ENCODE data around the gene UGGT2. TPM values are rescaled to one million over a fixed set of nuclear protein-coding genes. Genes with fewer than 3 reads are reported as not detected.

Gene UGGT2
- total RNA-seq, 1 donor from 2014 or later: 45.1 TPM

GRCh38 chr13:96082640-96083039 lies 29.4 kb upstream of the UGGT2 start:
- no peak overlapping the region for H3K27ac Mint-ChIP-seq
- H3K9me3 Mint-ChIP-seq (ENCODE audit: low read depth): no peaks in the 10 kb centered on the region
- H3K4me1 Mint-ChIP-seq (ENCODE audit: low read depth): peaks cover 6% of the 10 kb centered on the region
- no peak for DNase-seq (ENCODE audit: low spot score, unreplicated experiment)
- no peak overlapping the region for H3K4me3 Mint-ChIP-seq (ENCODE audit: low read depth)
- no peak for TF ChIP-seq CTCF (IDR thresholded peaks at IDR 0.05; ENCODE audit: unreplicated experiment)
- H3K36me3 Mint-ChIP-seq (ENCODE audit: insufficient read depth): no peaks in the 10 kb centered on the region
- peaks cover 54% of the 10 kb centered on the region for H3K27me3 Mint-ChIP-seq

- DNase-seq (ENCODE audit: low spot score, unreplicated experiment): no peak
- H3K9me3 Mint-ChIP-seq (ENCODE audit: low read depth): no peaks in the 10 kb centered on the region
- no peak for TF ChIP-seq CTCF (IDR thresholded peaks at IDR 0.05; ENCODE audit: unreplicated experiment)
- no peak overlapping the region for H3K4me3 Mint-ChIP-seq (ENCODE audit: low read depth)
- peaks cover 47% of the 10 kb centered on the region for H3K27me3 Mint-ChIP-seq
- H3K27ac Mint-ChIP-seq: no peak overlapping the region
- peaks cover 6% of the 10 kb centered on the region for H3K4me1 Mint-ChIP-seq (ENCODE audit: low read depth)
- H3K36me3 Mint-ChIP-seq (ENCODE audit: insufficient read depth): no peaks in the 10 kb centered on the region
Measured at GRCh38 chr13:96081888-96082287, 28.7 kb upstream of the UGGT2 start.

GRCh38 chr13:96080676-96081075 lies 27.5 kb upstream of the UGGT2 start:
- no peaks in the 10 kb centered on the region for H3K9me3 Mint-ChIP-seq (ENCODE audit: low read depth)
- no peak for TF ChIP-seq CTCF (IDR thresholded peaks at IDR 0.05; ENCODE audit: unreplicated experiment)
- no peak overlapping the region for H3K4me3 Mint-ChIP-seq (ENCODE audit: low read depth)
- peaks cover 4% of the 10 kb centered on the region for H3K4me1 Mint-ChIP-seq (ENCODE audit: low read depth)
- H3K27ac Mint-ChIP-seq: no peak overlapping the region
- H3K36me3 Mint-ChIP-seq (ENCODE audit: insufficient read depth): no peaks in the 10 kb centered on the region
- DNase-seq (ENCODE audit: low spot score, unreplicated experiment): no peak
- H3K27me3 Mint-ChIP-seq: peaks cover 36% of the 10 kb centered on the region

- Mint-ChIP-seq H3K9me3 (ENCODE audit: low read depth) (no peaks in the 10 kb centered on the region), H3K36me3 (ENCODE audit: insufficient read depth) (no peaks in the 10 kb centered on the region), H3K4me1 (ENCODE audit: low read depth) (peaks cover 7% of the 10 kb centered on the region), H3K27ac (no peak overlapping the region), H3K4me3 (ENCODE audit: low read depth) (no peak overlapping the region), H3K27me3 (peaks cover 12% of the 10 kb centered on the region)
- peak; percentile 58 for TF ChIP-seq CTCF (IDR thresholded peaks at IDR 0.05; ENCODE audit: unreplicated experiment)
- DNase-seq (ENCODE audit: low spot score, unreplicated experiment): no peak
Measured at GRCh38 chr13:96075953-96076543, 22.8 kb upstream of the UGGT2 start.

GRCh38 chr13:96072392-96072791 lies 19.2 kb upstream of the UGGT2 start:
- TF ChIP-seq CTCF (IDR thresholded peaks at IDR 0.05; ENCODE audit: unreplicated experiment): peak; percentile 23
- no peak for DNase-seq (ENCODE audit: low spot score, unreplicated experiment)
- no peaks in the 10 kb centered on the region for H3K9me3 Mint-ChIP-seq (ENCODE audit: low read depth)
- no peaks in the 10 kb centered on the region for H3K27me3 Mint-ChIP-seq
- H3K36me3 Mint-ChIP-seq (ENCODE audit: insufficient read depth): no peaks in the 10 kb centered on the region
- H3K4me1 Mint-ChIP-seq (ENCODE audit: low read depth): peaks cover 16% of the 10 kb centered on the region
- H3K27ac Mint-ChIP-seq: no peak overlapping the region
- no peak overlapping the region for H3K4me3 Mint-ChIP-seq (ENCODE audit: low read depth)
